ENCODE measurements around the gene DNMT3A.

Gene DNMT3A

DNA sequence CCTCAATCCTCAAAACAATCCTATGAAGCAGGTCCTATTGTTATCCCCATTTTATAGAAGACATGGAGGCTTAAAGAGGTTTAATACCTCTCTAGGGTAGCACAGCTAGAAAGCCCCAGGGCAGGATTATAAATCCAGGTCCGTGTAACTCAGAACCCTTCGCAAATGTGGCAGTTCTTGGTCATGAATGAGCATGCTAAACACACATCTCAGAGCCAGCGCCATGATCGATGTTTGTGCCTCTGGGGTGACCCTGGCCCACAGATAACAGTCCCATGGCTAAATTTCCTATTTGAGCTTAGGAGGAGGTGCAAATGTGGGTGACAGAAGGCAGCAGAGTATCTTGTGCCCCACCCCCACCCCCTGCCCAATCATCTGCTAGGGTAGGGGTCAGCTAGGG, 17.5 kb downstream of the DNMT3A start:
- no peak for DNase-seq

DNA sequence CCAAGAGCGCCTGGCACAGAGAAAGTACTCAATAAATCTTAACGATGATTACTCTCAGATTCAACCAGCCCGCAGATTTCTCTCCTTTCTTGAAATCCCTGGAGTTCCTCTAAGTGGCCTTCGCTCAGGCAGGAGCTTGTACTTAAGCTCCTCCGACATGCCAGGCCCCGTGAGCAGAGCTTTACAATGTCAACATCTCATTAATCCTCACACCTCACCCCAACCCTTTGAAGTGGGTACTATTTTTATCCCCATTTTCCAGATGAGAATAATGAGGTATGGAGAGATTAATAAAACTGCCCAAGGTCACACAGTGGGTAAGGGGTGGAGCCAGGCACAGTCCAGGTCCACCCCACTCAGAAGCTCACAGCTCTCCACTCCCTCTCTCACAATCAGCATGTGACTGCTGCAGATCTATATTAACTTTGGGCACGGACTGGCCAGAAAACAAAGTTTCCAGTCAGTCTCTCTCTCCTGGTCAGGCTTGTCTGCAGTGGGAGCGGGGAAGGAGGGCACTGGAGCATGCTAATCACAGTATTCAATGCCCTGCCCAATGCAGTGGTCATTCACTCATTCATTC, 18.0 kb downstream of the DNMT3A start:
- DNase-seq = no peak

DNA sequence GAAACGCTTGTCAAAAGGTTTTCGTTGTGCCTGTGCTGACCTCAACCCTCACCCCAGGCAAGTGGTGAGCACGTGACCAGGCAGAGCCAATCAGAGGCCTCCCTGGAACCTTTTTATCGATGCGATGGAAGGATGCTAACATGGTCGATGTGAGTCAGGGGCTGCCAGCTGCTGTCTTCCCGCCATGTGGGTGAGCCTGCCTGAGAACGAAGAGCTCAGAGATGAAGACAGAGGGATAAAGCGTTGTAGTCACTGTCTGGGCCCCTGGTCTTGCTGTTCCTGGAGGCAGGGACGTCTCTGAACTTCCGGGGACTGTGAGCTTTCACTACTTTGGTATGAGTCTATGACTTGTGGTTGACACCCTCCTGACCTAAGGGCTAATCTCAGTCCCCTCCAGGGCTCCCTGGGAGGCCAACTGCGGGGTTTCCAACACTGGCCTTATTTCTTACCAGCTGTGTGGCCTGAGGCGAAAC, 18.6 kb downstream of the DNMT3A start:
- peak; percentile 75 for DNase-seq

DNA sequence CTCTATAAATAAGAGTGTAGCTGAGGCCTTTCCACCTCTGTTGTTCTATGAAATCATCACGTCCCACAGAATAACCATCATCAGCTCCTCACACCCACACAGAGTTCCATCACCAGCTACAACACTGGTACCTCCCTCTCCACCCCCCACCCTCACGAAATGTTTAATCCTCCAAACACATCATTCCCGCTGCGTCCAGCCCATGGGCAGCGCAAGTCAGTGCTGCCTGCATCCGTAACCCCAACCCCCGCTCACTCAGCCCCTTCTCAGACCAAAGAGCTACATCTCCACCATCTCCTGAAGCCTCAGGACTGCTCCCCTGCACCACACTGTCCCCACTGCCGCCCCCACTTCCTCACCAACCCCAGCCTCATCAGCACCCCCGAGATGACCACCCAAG, 19.4 kb downstream of the DNMT3A start:
- DNase-seq = peak; percentile 60

DNA sequence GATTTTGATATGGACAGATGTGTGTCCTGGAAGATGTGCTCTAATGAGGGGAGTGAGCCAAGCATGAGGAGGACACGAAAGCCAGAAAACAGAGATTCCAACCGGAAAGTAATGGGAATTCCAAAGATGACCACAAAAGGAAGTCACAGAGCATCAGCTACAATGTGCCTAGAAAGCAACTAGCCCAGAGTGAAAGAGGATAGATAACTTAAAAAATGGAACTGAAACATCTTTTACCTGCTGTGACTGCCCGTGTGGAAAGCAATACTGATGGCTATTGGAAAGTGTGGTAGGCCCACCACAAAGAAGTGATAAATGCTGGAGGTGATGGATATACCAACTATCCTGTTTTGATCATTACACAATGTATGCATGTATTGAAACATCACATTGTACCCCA, 21.6 kb downstream of the DNMT3A start:
- no peak for DNase-seq

DNA sequence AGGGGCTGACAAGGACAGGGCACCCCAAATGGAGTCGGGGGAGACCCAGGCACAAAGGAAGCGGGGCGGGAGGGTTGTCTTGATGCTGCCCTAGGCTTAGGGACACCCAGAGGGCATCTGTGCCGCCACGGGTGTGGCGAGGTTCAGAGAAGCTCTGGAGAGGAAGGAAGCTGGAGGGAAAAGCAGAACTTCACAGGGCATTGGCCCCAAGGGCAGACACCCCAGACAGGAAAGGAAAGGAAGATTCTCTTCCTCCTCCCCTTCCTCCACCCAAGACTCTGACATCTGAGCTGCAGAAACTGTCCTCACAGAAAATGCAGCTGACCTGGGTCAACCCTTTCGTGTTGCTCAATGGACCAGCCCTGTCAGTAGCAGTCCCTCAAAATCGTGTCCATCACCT, 25.6 kb downstream of the DNMT3A start:
- DNase-seq = no peak

DNA sequence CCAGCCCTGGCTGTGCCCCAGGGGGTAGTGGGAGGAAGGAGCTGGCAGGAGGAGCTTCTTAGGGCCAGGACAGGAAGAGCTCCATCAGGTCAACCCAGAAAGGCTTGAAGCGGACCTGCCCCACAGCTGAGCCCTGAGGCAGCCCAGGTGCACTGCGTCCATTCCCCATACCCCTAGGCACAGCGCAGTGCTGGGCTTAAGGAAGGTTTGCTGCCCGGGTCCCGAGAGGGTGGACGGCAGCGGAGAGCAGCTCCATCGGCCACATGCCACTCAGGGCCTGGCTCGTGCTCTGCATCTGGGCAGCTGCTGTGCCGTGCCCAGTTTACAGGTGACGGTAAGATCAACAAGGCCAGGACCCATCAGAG, 26.4 kb downstream of the DNMT3A start:
- DNase-seq = no peak

DNA sequence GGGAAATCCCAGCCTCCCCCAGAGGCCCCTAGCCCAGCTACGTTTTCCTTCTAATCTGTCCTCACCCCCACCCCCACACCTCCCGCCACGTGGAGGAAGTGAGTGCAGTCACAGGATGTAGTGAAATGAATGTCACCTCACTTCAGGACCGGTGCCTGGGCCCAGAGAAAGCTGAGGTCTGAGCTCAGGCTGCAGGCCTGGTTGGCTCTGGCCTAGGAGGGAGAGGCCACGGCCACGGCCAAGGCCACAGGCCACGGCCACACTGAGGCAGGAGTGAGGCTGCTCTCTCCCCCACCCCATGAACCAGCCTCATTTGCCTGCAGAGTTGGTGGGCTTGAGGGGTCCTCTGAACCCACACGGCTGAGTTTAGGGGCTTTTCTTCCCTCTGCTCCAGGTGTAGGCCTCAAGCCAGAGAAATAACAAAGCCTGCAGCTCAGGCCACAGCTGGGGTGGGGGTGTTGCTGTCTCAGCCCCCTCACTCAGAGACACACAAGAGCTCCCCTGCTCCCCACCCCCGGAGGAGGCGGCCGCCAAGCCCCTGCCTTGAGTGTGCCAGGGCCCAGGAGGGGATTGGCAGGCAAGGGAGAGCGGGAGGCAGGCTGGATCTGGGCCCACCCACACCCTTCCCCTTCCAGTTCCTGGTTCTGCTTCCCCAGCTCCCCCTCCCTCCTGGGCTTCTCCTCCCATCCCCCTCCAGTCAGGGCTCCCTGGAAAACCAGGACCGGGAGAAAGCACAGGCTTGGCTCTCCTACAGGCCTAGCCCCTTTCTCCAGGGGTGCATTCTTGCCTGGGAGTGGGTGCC, 27.0 kb downstream of the DNMT3A start:
- peak; percentile 98 for DNase-seq

DNA sequence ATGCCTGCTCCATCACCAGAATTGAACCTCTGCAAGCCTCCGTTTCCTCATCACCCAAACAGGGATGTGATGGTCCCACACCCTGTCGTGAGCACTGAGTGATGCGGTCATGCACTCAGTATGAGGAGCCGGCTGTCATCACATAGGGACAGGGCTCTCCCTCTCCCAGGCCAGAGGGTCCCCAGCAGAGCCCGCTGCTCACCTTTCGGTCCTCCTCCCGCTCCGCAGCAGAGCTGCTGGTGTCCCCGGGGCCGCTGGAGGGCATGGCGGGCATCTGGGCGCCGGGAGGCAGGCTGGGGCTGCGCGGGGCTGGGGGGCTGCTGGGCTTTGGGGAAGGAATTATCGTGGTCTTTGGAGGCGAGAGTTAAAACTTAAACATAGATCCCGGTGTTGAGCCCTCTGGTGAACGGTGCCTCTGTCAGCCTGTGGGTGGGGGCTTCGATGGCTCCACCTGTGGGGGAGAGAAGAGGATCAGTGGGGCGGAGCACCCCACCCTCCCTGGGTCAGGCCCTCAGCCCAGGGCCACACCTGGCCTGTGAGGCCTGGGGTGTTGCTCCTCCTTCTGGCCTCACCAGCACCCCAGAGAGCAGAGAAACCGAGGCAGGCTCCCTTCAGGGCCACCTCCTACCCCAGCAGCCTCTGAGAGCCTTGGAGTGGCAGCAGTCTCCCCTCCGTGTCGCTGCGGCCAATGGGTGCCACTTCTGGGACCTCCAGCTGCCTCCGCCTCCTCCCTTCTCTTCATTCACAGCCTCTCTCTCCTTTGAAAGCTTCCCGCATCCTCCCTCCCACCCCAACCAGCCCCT, 27.8 kb downstream of the DNMT3A start:
- DNase-seq = peak; percentile 39

DNA sequence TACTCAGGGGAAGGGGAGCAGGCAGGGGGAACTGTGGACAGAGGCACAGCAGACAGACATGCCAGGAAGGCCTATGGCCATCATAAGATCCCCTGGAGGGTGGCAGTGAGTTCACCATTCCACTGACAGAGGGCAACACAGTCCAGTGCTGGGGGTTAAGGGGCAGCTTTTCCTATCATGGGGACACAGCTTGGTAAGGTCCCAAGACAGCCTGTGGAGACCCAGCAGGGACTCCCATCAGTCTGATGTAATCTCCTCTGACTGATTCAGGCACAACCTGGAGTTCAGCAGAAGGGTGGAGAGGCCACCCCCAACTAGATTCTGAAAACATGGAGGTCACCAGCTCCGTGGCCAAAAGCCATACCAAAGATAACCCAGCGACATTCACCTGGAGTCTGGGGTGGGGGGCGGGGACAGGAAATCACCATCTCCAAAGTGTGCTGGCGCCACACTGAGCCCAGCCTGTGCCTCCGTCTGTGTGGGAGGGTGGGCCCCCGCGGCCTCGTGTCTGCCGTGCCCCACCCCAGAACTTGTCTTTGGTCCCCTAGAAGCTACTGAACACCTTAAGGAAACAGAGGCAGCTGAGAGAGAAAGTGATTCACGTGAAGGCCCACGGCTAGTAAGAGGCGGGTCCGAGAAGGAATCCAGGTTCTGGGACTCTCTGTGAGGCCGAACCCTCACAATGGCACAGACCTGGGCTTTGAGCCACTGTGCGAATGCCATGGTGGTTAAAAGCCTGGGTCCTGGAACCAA, 28.6 kb downstream of the DNMT3A start:
- peak; percentile 62 for DNase-seq

DNA sequence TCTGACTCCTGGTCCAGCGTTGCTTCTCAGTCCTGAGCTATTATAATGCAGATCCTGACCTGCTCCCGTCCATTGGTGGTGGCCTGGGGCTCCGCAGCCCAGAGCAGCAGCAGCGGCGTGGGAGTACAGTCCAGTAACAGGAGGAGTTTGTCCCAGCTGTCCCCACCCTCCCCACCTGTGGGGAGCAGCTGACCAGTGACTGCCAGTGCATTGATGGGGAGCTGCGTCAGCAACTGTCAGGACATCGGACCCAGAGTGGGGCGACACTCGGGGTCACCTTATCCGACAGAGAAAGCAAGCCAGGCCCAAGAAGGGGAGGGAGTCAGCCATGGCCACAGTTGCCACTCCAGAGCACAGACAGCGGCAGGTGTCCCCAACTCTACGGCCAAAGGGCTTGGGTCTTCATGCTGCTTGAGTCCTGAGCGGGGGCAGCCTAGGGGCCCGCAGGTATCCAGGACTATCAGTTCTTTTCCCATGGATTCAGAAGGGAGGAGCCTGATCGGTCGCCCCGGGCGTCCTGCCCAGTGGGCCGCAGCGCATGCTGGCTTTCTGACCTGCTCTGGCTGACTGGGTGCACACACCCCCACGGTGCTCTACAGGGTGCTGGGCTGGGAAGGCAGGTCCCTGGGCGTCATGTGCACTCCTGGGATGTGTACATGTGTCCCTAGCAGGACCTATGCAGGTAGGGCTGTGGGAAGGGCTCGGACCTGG, 29.7 kb downstream of the DNMT3A start:
- DNase-seq = no peak

DNA sequence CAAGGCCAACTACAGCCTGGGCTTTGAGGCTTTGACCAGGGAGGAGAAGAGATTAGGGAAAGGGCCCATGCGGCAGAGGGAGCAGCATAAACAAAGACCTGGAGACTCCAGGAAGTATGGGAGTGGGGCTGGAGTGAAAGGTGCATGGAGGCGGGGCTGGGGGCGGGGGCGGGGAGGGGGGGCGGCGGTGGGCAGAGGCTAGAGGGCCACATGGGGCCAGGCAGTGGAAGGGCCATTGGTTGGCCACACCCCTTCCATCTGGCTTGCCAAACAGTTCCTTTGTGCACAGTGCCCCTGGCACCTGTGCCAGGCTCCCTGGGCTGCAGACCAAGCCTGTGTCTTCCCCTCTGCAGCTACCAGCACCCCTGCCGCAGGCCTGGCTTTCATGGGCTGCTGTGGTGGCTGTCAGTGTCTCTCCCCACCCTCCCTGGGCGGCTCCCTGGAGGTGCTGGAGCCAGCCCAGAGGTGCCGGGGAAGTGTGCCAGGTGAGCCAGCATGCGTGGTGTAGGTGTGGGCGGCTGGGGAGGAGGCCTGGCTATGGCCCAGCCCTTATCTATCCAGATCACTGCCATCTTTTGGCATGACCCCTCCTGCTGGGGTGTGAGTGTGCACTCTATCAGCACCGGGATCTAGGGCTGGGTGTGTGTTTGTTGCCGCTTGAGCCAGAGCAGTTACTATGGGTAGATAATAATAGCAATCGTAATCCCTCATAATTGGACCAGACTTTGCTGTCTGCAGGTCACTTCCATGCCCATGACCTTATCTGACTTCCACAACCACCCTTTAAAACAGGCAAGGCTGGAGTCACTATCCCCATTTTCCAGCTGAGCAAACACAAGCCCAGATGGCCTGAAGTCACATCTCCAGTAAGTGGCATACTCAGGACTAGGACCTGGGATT, 30.5 kb downstream of the DNMT3A start:
- DNase-seq = no peak

DNA sequence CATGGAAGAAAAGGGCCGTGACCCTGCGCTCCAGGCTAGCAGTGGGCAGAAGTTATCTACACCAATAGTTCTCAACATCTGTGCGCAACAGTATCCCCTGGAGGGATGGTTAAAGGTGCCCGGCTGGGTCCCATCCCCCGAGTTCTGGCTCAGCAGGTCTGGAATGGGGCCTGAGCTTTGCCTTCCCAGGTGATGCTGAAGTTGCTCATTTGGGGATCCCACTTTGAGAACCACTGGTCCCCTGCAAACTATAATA, 31.1 kb downstream of the DNMT3A start:
- DNase-seq = no peak

DNA sequence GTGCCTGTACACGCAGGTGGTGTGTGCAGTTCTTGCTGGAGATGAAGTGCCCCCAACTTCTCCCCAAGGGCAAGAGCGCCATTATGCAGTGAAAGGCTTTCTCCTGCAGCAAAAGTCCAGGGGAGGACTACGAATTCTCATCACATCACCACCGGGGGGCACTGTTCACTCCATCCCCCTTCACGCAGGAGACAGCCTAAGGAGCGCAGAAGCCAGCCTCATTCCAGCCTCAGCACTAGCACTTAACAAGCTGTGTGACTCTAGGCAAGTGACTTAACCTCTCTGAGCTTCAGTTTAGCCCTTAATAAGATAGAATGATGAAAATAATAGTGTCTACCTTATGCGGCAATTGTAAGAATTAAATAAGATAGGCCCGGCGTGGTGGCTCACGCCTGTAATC, 32.3 kb downstream of the DNMT3A start:
- DNase-seq = peak; percentile 78

DNA sequence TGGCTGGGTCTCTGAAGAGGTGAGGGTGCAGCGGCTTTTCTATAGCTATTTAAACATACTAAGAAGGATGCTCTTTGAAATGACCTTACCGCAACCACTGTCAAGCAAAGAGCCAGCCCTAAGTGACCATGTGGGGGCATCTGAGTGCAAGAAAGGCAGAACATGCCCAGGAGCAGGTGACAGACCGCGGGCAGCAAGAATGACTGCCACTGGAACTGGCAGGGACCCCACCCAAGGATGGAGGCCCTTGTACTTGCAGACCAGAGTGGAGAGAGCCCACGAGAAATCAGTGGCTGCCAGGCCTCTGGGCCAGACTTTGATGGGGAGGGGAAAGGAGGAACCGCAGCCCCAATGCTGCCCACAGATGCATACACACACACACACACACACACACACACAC, 33.1 kb downstream of the DNMT3A start:
- DNase-seq = no peak

DNA sequence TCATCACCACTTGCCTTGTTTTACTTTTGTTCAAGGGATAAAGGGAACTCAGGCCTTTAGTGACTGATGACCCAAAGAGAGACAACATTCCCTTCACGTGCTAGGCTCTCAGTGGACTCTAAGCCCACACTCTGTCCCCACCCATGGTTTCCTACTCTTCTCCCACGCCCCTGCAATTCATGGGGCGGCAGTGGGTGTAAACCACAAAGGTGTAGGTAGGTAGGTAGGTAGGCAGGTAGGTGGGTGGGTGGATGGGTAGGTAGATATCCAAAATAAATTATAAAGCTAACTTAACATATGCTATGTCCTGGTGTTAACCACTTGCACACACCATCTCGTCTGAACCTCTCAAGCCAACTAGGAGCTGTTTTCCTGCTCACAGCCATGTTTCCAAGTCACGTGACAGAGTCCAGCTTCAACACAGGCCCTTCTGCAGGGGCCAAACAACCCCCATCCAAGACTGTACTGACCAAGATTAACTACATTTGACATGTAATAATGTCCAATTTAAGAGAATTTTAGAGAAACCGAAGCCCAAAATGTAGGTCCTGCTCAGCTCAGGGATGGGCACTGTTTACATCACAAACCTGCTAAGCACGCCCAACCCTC, 33.7 kb downstream of the DNMT3A start:
- no peak for DNase-seq

DNA sequence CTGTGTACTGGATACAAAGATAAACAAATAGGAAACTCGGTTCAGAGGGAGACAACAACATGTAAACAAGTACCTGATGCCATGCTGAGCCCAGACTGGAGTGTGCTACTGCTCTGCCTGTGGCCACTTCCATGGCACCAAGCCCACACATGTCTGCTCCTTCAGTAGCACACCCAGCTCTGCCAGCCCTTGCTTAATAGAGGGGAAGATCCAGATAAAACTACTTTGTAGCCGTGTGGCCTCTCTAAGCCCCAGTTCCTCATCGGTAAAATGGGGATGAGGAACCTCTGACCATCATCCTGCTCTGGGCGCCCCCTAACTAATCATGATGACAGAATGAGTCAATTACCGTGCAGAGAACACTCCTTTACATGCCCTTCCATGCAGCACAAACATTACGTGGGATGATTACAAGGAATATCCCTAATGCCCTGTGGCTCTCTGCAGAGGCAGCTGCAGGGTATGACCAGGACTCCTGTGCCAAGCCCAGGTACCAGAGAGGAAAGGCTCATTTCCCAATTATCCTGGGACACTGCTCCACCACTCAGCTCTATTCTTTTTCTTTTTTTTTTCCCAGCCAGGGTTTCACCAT, 34.9 kb downstream of the DNMT3A start:
- no peak for DNase-seq

DNA sequence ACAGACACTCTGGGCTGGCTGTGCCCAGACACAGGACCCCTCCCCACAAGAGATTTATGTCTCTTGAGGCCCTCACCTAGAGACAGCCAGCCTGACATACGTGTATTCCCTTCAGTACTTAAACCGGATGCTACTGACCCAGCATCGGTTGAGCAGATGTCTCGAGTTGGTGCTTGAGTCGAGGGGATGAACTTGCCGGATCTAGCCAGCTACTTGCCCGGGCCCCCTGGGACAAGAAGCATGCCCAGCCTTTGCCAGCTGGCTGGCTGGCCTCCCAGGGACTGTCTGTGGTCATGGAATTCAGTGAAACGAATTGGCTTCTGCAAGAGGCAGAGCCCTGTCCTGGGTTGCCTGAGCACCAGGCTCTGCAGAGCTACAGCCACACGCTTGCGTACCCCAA, 36.0 kb downstream of the DNMT3A start:
- DNase-seq = no peak

DNA sequence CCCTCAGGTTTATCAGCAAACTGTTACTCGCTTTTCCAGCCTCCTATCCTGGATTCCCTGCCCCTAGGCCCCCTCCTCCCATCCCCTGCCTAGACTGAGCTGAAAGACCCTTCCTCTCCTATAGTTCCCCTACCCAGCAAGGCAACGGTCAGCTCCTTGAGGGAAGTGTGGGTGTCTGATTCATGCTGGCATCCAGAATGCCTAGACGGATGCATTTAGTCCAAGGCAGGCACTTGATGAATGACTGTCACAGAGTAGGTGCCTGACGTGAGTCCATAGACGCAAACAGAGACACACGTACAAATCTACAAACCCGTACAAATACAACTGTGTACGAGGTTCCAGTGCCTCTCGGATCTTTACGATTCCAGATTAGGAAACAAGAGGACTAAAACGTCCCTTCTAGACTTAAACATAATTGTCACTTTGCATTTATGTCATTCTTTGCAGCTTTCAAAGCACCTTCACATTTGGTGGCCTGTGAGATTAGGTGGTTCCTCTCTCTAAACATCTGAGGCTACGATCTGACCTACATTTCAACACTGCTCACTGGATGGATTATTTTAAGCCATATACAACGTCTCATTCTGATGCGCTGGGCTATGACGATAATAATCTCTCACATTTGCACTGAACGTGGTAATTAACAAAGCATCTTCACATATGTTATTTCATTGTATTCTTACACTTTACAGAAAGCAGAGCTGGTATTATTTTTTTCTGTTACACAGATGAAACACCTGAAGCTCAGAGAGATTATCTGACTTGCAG, 36.7 kb downstream of the DNMT3A start:
- no peak for DNase-seq

DNA sequence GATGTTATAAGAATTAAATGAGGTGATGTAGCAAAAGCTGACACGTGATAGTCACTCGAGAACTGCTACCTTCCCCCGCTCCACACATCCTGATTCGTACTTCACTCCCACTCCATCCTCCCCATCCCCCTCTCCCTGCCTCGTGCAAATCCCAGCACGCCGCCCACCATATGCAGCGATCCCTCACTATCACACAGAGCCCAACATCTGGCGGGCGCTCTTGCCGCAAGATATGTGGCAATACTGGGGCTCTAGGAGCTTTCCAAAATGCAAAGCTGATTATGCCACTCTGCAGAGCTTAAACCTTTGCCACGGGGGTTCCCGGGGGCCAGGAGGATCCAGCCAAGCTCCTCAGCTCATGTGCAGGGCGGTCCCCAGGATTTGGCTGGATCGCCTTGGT, 37.4 kb downstream of the DNMT3A start:
- DNase-seq = no peak
